Tibial artery (tissue), 4 donors: ENCODE measurements around the gene DEK.
A peak's percentile ranks its signal among the peaks of the same experiment; 100 is the strongest.
"Not testable (repeated sequence)": the region's sequence is repeated elsewhere in the genome, so short reads cannot be mapped to it uniquely, and the experiment has no call there.

ENCODE experiments used
- DNase-seq, 2 donors: peaks; one replicate each; pipeline ENCODE4 v3.0.0-alpha.2; 2019
- H3K27ac ChIP-seq, 2 donors: fragments of 200-600 bp; sonication (generic) in 1 of 2; 1 replicate in 1 of 2; 2 replicates in 1 of 2; pipeline ENCODE4 v1.5.1; 2018 to 2019; ENCODE audit warnings: mild to moderate bottlenecking in 1 of 2
- H3K27me3 ChIP-seq, 2 donors: fragments of 200-600 bp; sonication (generic) in 1 of 2; one replicate each; pipeline versions ENCODE4 v1.5.1 to v1.6.0; 2016 to 2019
- H3K36me3 ChIP-seq, 3 donors: fragments of 200-600 bp; sonication (generic) in 2 of 3; one replicate each; pipeline ENCODE4 v1.5.1; 2016 to 2019; ENCODE audit warnings: mild to moderate bottlenecking in 2 of 3
- H3K4me1 ChIP-seq, 4 donors: fragments of 200-600 bp; sonication (generic) in 2 of 4; 1 replicate in 3 of 4; 2 replicates in 1 of 4; pipeline ENCODE4 v1.5.1; 2016 to 2019
- H3K4me3 ChIP-seq, 2 donors: fragments of 200-600 bp; sonication (generic) in 1 of 2; 1 replicate in 1 of 2; 2 replicates in 1 of 2; pipeline ENCODE4 v1.5.1; 2018 to 2019; ENCODE audit warnings: mild to moderate bottlenecking in 2 of 2
- H3K9me3 ChIP-seq, 3 donors: fragments of 200-600 bp; sonication (generic) in 1 of 3; one replicate each; pipeline ENCODE4 v1.5.1; 2016 to 2019
- CTCF ChIP-seq, 2 experiments: fragments of 200-600 bp in 1 of 2; fragments of 450-650 bp in 1 of 2; IDR thresholded peaks; one replicate each; pipeline ENCODE4 v1.5.1; 2017 to 2019; ENCODE audit warnings: antibody characterized with exemption in 2 of 2, mild to moderate bottlenecking in 1 of 2, moderate library complexity in 1 of 2
- intact Hi-C: fragments of 100-400 bp; cut with DNase I; formaldehyde crosslinking; loops from one replicate; pipeline ENCODE4 v1.15.0; 2023; ENCODE audit warnings: low total_unique reads

The DEK gene, protein sequence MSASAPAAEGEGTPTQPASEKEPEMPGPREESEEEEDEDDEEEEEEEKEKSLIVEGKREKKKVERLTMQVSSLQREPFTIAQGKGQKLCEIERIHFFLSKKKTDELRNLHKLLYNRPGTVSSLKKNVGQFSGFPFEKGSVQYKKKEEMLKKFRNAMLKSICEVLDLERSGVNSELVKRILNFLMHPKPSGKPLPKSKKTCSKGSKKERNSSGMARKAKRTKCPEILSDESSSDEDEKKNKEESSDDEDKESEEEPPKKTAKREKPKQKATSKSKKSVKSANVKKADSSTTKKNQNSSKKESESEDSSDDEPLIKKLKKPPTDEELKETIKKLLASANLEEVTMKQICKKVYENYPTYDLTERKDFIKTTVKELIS

GRCh38 chr6:18264219-18264922, at the start of gene DEK:
TSS of gene DEK (minus strand) at chr6:18264530. CDS start at chr6:18263987, 543 bp downstream.
- H3K9me3 ChIP-seq = no peaks in the 10 kb centered on the region
- H3K4me3 ChIP-seq = peak within 1 kb of the TSS; percentile 86 to 99
- H3K36me3 ChIP-seq = no peaks in the 10 kb centered on the region
- TF ChIP-seq CTCF (IDR thresholded peaks at IDR 0.05) = peak; percentile 57 to 59
- intact Hi-C loops = loop anchor here (10.0 kb wide), 1 partner anchor 110 kb away; the partner anchor contains the start of genes KDM1B and TPMT
- H3K4me1 ChIP-seq = peaks cover 0 to 35% (median 24%) of the 10 kb centered on the region in 4 donors
- H3K27ac ChIP-seq = peak within 1 kb of the TSS; percentile 86 to 98
- peak; percentile 83 to 91 for DNase-seq
- H3K27me3 ChIP-seq = no peaks in the 10 kb centered on the region

- intact Hi-C loops = no loop called here
- Histone ChIP-seq H3K27ac (no peak overlapping the region), H3K9me3 (no peaks in the 10 kb centered on the region), H3K27me3 (no peaks in the 10 kb centered on the region), H3K36me3 (no peaks in the 10 kb centered on the region), H3K4me3 (no peak overlapping the region), H3K4me1 (no peaks in the 10 kb centered on the region)
- no peak for DNase-seq
- no peak for TF ChIP-seq CTCF (IDR thresholded peaks at IDR 0.05)
Observed at GRCh38 chr6:18312368-18312767, 48.0 kb upstream of the DEK start.

DNA sequence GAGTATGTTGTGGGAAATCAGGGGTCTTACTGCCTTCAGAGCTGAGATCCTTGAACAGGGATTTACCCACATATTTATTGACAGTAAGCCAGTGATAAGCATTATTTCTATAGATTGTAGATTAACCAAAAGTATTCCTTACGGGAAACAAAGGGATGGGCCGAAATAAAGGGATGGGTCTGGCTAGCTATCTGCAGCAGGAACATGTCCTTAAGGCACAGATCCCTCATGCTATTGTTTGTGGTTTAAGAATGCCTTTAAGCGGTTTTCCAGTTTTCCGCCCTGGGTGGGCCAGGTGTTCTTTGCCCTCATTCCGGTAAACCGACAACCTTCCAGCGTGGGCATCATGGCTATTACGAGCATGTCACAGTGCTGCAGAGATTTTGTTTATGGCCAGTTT, 45.7 kb upstream of the DEK start:
- H3K4me1 ChIP-seq, H3K4me3 ChIP-seq, H3K9me3 ChIP-seq, H3K36me3 ChIP-seq, DNase-seq, H3K27ac ChIP-seq, intact Hi-C loops, H3K27me3 ChIP-seq: not testable (repeated sequence)

DNA sequence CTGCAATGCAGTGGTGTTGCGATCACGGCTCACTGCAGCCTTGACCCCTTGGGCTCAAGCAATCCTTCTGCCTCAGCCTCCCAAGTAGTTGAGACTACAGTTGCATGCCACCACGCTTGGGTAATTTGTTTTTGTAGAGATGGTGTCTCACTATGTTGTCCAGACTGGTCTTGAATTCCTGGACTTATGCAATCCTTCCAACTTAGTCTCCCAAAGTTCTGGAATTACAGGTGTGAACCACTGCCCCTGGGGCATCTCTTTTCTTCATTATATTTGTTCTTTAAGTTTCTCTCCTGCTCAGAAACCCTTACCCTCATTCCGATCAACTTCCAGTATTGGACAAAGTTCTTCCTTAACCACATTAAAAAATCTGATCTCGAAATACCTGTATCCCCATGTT, 44.7 kb upstream of the DEK start:
- intact Hi-C loops = no loop called here
- H3K9me3 ChIP-seq = no peaks in the 10 kb centered on the region
- no peak for DNase-seq
- no peaks in the 10 kb centered on the region for H3K36me3 ChIP-seq
- no peaks in the 10 kb centered on the region for H3K4me1 ChIP-seq
- H3K27me3 ChIP-seq = no peaks in the 10 kb centered on the region
- H3K4me3 ChIP-seq = no peak overlapping the region
- H3K27ac ChIP-seq = no peak overlapping the region
- TF ChIP-seq CTCF (IDR thresholded peaks at IDR 0.05) = no peak

DNA sequence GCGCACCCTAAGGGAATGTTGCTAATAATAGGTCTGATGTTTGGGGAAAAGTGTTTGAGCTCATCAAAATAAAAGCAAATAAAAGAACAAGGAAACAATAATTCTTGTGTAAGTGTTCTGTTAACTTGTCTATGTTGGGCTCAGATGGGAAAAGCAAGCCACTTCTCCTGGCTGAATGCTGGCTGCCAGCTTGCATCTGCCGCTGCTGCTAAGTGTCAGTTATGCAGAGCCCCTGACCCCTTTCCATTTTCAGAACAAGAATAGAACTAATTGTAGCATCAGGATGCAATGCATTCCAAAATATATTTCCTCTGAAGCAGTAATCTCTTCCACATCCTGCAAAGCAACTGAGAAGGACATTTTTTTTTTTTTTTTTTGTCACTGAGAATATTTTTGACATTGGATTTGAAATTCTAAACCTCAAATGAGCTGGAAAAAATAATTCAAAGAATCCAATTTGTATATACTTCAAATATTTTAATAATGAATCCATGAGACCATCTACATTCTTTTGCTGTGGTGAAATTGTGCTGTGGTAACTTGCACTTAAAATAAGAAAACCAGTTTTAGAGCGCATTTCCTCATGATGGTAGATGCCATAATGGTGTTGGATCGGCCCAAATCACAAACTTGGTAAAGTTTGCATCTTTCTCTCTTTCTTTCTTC, 43.9 kb upstream of the DEK start:
- Histone ChIP-seq H3K27ac (no peak overlapping the region), H3K36me3 (no peaks in the 10 kb centered on the region), H3K4me3 (no peak overlapping the region), H3K4me1 (no peaks in the 10 kb centered on the region), H3K27me3 (no peaks in the 10 kb centered on the region), H3K9me3 (no peaks in the 10 kb centered on the region)
- TF ChIP-seq CTCF (IDR thresholded peaks at IDR 0.05) = no peak
- intact Hi-C loops = no loop called here
- no peak for DNase-seq

DNA sequence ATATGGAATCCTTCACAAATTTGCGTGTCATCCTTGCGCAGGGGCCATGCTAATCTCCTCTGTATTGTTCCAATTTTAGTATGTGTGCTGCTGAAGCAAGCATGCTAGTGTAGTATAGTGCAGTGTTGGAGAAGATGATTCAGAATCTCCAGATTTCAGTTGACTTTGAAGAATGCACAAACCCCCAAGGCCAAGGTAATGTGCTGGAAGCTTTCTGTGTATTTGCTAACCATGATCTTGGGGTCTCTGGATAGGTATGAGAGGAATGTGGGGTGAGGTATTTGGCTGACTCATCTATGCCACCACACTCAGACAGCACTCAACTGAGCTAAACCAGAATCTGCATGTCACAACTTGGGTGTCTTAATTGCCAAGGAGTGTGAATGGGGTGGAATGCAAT, 42.6 kb upstream of the DEK start:
- intact Hi-C loops = no loop called here
- TF ChIP-seq CTCF (IDR thresholded peaks at IDR 0.05) = no peak
- H3K4me1 ChIP-seq = no peaks in the 10 kb centered on the region
- H3K9me3 ChIP-seq = no peaks in the 10 kb centered on the region
- no peak for DNase-seq
- H3K27ac ChIP-seq = no peak overlapping the region
- H3K27me3 ChIP-seq = no peaks in the 10 kb centered on the region
- no peaks in the 10 kb centered on the region for H3K36me3 ChIP-seq
- no peak overlapping the region for H3K4me3 ChIP-seq
